HPDE6-E6E7 (cell line): ENCODE results near the gene OS9.

Source experiments
- DNase-seq: peaks from one replicate; pipeline ENCODE4 v3.0.0; 2011; ENCODE audit warnings: missing footprints; ENCODE audit errors: extremely low spot score

OS9 gene

DNA sequence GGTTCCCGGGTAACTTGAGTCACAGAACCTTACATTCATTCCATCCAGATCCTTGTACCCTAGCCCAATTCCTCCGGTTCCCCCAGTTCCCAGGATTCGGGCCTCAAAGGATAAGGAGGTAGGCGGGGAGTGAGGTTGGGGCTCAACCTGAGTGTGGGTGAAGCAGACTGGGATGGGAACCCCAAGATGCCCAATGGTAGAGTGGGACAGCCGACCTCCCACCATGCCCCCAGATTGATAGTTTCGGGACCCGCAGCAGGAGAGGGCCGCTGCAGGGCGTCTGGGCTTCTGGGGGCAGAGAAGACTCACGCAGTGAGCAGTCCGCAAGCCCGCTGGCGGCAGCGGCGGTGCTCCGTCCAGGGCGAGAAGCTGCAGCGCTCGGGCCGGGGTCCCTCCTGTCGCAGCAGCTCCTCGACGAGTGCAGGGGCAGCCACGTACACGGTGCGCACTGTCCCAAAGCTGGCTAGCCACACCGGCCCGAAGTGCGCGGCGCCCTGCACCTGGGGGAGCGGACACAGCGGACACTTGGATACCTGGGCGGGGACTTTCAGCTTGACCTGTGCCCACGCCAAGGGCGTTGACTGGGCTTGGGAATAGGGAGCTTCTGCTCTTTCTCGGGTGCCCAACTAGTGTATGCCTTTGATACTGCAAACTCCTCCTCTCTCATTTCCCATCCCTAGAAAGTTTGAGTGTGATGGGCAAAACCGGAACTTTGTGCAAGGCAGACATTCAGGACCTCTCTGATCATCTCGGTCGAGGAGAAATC is 71.9 kb downstream of the OS9 start:
- no peak for DNase-seq

DNA sequence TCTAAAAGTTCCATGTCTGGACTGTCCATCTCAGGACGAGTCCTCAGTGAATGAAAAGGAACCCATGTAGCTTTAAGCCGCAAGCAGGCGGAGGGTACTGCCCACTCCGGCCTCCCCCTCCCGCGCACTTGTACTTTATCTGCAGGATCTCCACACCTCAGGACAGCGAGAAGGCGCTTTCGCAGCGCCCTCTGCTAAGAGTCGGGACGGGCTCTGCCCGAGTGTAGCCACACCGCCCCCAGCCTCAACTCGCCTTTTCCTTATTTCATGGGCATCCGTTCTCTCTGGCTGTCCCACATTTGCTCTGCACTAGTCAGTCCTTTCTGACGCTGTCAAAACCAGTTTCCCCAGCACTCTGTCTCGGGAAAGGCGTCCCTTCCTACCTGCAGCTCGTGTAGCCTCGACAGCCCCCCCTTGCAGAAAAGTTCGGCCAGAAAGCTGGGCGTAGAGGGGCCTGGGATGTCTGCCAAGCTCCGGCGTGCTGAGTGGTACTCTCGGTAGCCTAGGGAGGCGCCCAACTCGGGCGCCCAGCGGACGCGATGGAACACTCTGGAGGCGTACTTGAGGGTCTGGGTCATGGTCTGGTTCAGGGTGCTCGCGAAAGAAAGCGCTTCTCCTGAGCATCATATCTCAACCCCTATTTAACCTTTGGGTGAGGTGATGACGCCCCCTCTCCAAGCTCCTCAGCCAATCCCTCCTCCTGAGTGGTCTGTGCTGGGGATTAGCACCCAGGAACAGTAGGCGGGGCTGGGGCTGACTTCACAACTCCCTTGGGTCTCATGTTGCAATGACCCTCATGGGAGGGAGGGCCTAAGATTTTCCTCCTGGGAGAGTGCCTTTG is 72.8 kb downstream of the OS9 start, which contains the start of gene CYP27B1:
TSS of gene CYP27B1 (minus strand) at position 615 of the 841 bp plus-strand sequence. CDS start at position 578, 37 bp downstream.
- no peak for DNase-seq

DNA sequence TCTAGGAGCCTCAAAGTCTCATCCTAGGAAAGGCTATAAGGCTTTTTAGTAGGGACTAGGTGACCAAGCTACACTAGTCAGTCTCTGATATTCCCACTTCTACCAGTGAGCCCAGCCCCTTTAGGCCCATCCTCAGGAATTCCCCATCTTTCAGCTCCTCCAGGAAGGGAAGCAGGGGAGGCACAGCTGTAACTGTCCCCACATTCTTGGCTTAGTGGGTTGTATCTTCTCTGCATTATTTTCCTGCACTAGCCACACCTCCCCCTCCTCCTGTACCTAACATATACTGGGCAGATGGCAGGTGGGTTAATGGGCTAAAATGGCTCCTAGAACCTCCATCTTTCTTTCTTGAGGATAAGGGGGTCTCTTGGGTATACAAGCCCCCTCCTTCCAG is 73.4 kb downstream of the OS9 start:
- DNase-seq = no peak

DNA sequence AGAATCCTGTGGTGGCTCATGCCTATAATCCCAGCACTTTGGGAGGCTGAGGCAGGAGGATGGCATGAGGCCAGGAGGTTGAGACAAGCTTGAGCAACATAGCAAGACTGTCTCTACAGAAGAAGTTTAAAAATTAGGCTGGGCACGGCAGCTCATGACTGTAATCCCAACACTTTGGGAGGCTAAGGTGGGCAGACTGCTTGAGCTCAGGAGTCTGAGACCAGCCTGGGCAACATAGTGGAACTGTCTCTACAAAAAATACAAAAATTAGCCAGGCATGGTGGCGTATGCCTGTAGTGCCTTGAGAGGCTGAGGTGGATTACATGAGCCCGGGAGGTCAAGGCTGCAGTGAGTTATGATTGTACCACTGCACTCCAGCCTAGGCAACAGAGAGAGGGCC is 73.9 kb downstream of the OS9 start:
- DNase-seq = no peak

DNA sequence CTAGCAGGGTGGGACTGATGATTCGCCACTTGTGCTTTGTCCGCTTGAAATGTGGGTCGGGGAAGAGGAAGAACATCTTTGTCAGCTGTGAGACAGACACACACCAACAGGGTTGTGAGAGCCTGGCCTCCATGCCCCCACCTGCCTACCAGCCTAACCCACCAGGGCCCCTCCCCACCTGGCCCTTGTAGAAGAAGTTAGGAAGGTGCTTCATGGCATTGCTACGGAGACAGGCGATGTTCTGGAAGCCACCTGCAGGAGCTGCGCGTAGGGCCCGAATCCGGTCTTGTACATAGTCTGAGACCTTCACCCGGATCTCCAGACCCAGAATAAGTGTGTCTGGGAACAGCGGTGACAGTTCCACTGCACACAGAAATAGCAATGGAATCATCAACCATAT is 75.7 kb downstream of the OS9 start:
- no peak for DNase-seq

DNA sequence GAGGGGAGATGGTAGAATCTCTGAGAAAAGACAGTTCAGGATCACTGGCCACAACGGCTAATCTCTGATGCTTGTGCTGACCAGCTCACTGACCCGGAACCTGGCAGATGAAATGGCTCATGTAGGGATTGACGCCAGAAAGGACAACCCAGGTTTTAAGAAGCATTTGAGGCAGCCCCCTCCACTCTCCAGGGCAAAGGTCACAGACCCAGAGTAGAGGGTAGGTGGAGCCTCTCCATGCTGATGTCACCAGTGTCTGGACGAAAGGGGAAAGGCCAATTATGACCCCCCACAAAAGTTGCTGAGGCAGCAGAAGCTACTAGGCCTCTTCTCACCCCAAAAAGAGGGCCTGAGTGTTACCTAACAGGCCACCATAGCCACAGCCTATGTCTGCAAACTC is 76.8 kb downstream of the OS9 start:
- no peak for DNase-seq
